DOHH2 (cell line): Measurements from ENCODE around the gene IPO5.

Experiments used
- H3F3A ChIP-seq: fragments of 200-600 bp; sonication (generic), shearing (Covaris generic); 2 replicates; pipeline ENCODE4 v1.6.0; 2016; ENCODE audit warnings: antibody characterized with exemption, mild to moderate bottlenecking; ENCODE audit not compliant: control insufficient read depth, insufficient read depth
- H3K27ac ChIP-seq: fragments of 200-600 bp; sonication (generic); 2 replicates; pipeline ENCODE4 v1.5.1; 2014; ENCODE audit warnings: low read depth, mild to moderate bottlenecking, low read length, moderate library complexity
- H3K27me3 ChIP-seq: fragments of 200-600 bp; sonication (generic); 2 replicates; pipeline ENCODE4 v1.6.1; 2014; ENCODE audit warnings: mild to moderate bottlenecking, low read length, mixed read lengths; ENCODE audit not compliant: control insufficient read depth
- H3K36me3 ChIP-seq: fragments of 200-600 bp; sonication (generic); 2 replicates; pipeline ENCODE4 v1.6.1; 2014; ENCODE audit warnings: mild to moderate bottlenecking, low read length, moderate library complexity, mixed read lengths; ENCODE audit not compliant: control insufficient read depth
- H3K4me1 ChIP-seq: fragments of 200-600 bp; sonication (generic); 2 replicates; pipeline ENCODE4 v1.6.1; 2014; ENCODE audit warnings: mild to moderate bottlenecking, low read length, mixed read lengths; ENCODE audit not compliant: control insufficient read depth
- H3K4me2 ChIP-seq: fragments of 200-600 bp; sonication (generic); 2 replicates; pipeline ENCODE4 v1.6.0; 2014; ENCODE audit warnings: mild to moderate bottlenecking, low read length, moderate library complexity
- H3K4me3 ChIP-seq: fragments of 200-600 bp; sonication (generic); 2 replicates; pipeline ENCODE4 v1.5.1; 2014; ENCODE audit warnings: mild to moderate bottlenecking, low read length, mixed read lengths
- H3K79me2 ChIP-seq: fragments of 200-600 bp; sonication (generic); 2 replicates; pipeline ENCODE4 v1.6.1; 2014; ENCODE audit warnings: mild to moderate bottlenecking, low read length, mixed read lengths; ENCODE audit not compliant: control insufficient read depth
- H3K9me2 ChIP-seq: fragments of 200-600 bp; sonication (generic); replicated peaks from 2 replicates; pipeline ENCODE4 v1.6.1; 2014; ENCODE audit warnings: mild to moderate bottlenecking, low read length, mixed read lengths; ENCODE audit not compliant: control insufficient read depth
- H3K9me3 ChIP-seq: fragments of 200-600 bp; sonication (generic); 2 replicates; pipeline ENCODE4 v1.6.1; 2014; ENCODE audit warnings: antibody characterized with exemption, low read length, mixed read lengths; ENCODE audit not compliant: control insufficient read depth, insufficient read depth
- H4K20me1 ChIP-seq: fragments of 200-600 bp; sonication (generic); 2 replicates; pipeline ENCODE4 v1.6.0; 2014; ENCODE audit warnings: low read depth, mild to moderate bottlenecking, antibody characterized with exemption, low read length, moderate library complexity; ENCODE audit not compliant: control insufficient read depth, insufficient read depth
- EZH2phosphoT487 ChIP-seq: fragments of 200-600 bp; sonication (generic); IDR thresholded peaks from 2 replicates; pipeline ENCODE4 v1.6.1; 2017; ENCODE audit warnings: borderline replicate concordance, mild to moderate bottlenecking, antibody characterized with exemption, low read length, moderate library complexity, mixed read lengths
- TF ChIP-seq, protein P1 (sequence below): fragments of 200-600 bp; sonication (generic); IDR thresholded peaks from one replicate; pipeline ENCODE4 v1.5.1; 2014; ENCODE audit warnings: antibody characterized with exemption, mild to moderate bottlenecking, low read depth, low read length; ENCODE audit not compliant: poor library complexity, severe bottlenecking

The IPO5 gene

DNA sequence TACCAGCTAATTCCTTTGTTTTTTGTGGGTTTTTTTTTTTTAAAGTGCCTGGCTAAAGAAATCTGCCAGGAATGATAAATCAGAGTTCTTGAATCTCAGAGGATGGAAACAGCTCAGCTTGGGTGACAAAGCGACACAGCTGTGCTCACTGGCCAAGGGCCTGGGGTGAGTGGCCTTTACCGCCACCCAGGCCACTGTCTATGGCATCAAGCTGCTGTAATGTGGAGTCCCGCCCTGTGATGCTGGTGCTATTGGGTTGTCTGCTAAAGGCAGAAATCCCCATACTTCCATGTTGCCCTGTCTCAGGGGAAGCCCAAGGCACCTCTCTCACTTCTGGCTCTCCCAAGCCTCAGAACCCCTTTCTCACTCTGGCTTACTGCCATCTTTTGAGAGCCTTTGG lies 106.8 kb downstream of the IPO5 start:
- H3K9me2 ChIP-seq = no peaks in the 10 kb centered on the region
- H3F3A ChIP-seq = no peaks in the 10 kb centered on the region
- H3K36me3 ChIP-seq = no peaks in the 10 kb centered on the region
- H3K27ac ChIP-seq = no peak overlapping the region
- no peak overlapping the region for H3K4me2 ChIP-seq
- H3K9me3 ChIP-seq = no peaks in the 10 kb centered on the region
- no peak overlapping the region for H3K4me3 ChIP-seq
- TF ChIP-seq EZH2phosphoT487 = no peak
- TF ChIP-seq, protein P1, sequence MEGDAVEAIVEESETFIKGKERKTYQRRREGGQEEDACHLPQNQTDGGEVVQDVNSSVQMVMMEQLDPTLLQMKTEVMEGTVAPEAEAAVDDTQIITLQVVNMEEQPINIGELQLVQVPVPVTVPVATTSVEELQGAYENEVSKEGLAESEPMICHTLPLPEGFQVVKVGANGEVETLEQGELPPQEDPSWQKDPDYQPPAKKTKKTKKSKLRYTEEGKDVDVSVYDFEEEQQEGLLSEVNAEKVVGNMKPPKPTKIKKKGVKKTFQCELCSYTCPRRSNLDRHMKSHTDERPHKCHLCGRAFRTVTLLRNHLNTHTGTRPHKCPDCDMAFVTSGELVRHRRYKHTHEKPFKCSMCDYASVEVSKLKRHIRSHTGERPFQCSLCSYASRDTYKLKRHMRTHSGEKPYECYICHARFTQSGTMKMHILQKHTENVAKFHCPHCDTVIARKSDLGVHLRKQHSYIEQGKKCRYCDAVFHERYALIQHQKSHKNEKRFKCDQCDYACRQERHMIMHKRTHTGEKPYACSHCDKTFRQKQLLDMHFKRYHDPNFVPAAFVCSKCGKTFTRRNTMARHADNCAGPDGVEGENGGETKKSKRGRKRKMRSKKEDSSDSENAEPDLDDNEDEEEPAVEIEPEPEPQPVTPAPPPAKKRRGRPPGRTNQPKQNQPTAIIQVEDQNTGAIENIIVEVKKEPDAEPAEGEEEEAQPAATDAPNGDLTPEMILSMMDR = no peak
- H3K79me2 ChIP-seq = no peaks in the 10 kb centered on the region
- H4K20me1 ChIP-seq = no peaks in the 10 kb centered on the region
- H3K4me1 ChIP-seq = no peaks in the 10 kb centered on the region
- H3K27me3 ChIP-seq = no peaks in the 10 kb centered on the region

DNA sequence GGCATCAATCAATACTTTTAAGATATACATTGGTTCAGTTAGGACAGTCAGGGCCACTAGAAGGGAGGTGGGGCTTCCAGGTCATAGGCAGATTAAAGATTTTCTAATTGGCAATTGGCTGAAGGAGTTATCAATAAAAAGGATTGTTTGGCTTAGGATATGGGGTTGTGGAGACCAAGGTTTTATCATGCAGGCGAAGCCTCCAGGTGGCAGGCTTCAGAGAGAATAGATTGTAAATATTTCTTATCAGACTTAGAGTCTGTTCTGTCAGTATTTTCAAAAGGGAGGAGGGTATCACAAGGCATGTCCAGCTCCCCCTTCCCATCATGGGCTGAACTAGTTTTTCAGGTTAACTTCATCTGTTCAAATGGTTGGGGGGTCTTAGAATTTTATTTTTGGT lies 112.0 kb downstream of the IPO5 start:
- Histone ChIP-seq H3K9me3 (no peaks in the 10 kb centered on the region), H3K27me3 (no peaks in the 10 kb centered on the region), H3F3A (no peaks in the 10 kb centered on the region), H3K27ac (no peak overlapping the region), H3K4me2 (no peak overlapping the region), H3K36me3 (no peaks in the 10 kb centered on the region), H3K4me1 (no peaks in the 10 kb centered on the region), H3K4me3 (no peak overlapping the region), H4K20me1 (no peaks in the 10 kb centered on the region), H3K79me2 (no peaks in the 10 kb centered on the region), H3K9me2 (no peaks in the 10 kb centered on the region)
- no peak for TF ChIP-seq EZH2phosphoT487
- TF ChIP-seq, protein P1 = no peak

DNA sequence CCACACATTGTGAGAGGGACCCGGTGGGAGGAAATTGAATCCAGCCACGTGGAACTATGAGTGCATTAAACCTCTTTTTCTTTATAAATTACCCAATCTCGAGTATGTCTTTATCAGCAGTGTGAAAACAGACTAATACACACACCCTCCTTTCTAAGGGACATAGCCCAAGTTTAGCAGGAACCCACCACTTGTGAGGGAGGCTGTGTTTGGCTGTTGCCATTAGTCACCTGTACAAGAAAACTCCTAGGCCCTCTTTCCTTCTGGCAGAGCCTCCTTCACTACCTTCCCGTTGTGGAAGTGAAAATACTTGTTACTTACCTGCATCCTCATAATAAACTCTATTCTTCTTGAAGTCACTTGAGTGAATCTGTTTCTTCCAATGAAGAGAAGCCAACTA lies 113.2 kb downstream of the IPO5 start:
- TF ChIP-seq EZH2phosphoT487 = no peak
- TF ChIP-seq, protein P1 = no peak
- H3K4me1 ChIP-seq = no peaks in the 10 kb centered on the region
- H3K9me3 ChIP-seq = no peaks in the 10 kb centered on the region
- no peaks in the 10 kb centered on the region for H3K79me2 ChIP-seq
- H3K4me3 ChIP-seq = no peak overlapping the region
- H3K9me2 ChIP-seq = no peaks in the 10 kb centered on the region
- H3K27ac ChIP-seq = no peak overlapping the region
- no peaks in the 10 kb centered on the region for H3F3A ChIP-seq
- no peaks in the 10 kb centered on the region for H3K36me3 ChIP-seq
- H3K27me3 ChIP-seq = no peaks in the 10 kb centered on the region
- H4K20me1 ChIP-seq = no peaks in the 10 kb centered on the region
- no peak overlapping the region for H3K4me2 ChIP-seq

DNA sequence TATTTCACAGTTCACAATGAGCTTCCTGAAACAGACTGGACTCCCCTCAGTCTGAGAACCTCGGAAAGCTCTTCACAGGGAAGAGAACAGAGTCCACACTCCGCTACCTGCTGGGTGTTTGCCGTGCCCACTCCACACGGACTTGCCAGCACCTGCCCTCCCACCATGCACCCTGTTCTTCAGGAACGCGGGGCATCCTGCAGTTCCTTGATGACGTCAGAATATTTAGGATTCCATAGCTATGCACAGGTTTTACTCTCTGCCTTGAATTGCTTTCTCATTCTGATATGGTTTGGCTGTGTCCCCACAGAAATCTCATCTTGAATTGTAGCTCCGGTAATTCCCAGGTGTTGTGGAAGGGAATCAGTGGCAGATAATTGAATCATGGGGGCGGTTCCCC lies 115.0 kb downstream of the IPO5 start:
- H3K4me1 ChIP-seq = no peaks in the 10 kb centered on the region

More for the DNA sequence above, 115.0 kb downstream of the IPO5 start:
- H3K4me3 ChIP-seq = no peak overlapping the region
- no peak overlapping the region for H3K4me2 ChIP-seq
- H3K36me3 ChIP-seq = no peaks in the 10 kb centered on the region
- H3F3A ChIP-seq = no peaks in the 10 kb centered on the region
- H3K9me3 ChIP-seq = no peaks in the 10 kb centered on the region
- no peak overlapping the region for H3K27ac ChIP-seq
- no peaks in the 10 kb centered on the region for H3K79me2 ChIP-seq
- TF ChIP-seq, protein P1 = no peak
- TF ChIP-seq EZH2phosphoT487 = no peak
- H3K27me3 ChIP-seq = no peaks in the 10 kb centered on the region
- no peaks in the 10 kb centered on the region for H3K9me2 ChIP-seq
- H4K20me1 ChIP-seq = no peaks in the 10 kb centered on the region
